Ishikawa (cell line): ENCODE measurements around the gene NEURL1.

Experiments used
- EP300 ChIP-seq: IDR thresholded peaks from 2 replicates; pipeline ENCODE4 v1.6.1; 2012; ENCODE audit warnings: borderline replicate concordance
- TAF1 ChIP-seq: IDR thresholded peaks from 2 replicates; pipeline ENCODE4 v1.6.1; 2012; ENCODE audit warnings: low read depth, mild to moderate bottlenecking
- TEAD4 ChIP-seq: IDR thresholded peaks from 2 replicates; pipeline ENCODE4 v1.6.1; 2012
- YY1 ChIP-seq: IDR thresholded peaks from 2 replicates; pipeline ENCODE4 v1.6.1; 2012; ENCODE audit warnings: low read depth
- ZBTB7A ChIP-seq: IDR thresholded peaks from 2 replicates; pipeline ENCODE4 v1.6.1; 2012; ENCODE audit warnings: low read depth
- TF ChIP-seq, protein P1 (sequence below): IDR thresholded peaks from 2 replicates; pipeline ENCODE4 v1.6.1; 2012

DNA sequence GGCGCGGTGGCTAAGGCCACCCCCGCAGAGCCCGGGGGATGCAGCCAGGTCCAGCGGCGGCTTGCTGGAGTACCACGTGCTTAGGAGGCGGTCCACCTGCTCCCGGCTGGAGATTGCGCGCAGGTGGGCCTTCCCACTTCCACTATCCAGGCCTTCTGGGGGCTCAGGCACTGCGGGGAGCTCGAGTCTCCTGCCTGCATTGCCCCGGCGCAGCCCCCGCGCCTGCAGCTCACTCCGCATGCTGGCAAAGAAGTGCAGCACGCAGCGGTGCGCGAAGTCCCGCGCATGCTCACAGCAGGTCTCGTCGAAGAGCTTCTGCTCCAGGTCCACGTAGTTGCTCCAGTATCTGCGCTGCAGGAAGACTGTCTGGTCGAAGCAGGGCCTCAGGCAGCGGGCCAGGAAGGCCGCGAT lies 20.2 kb upstream of the NEURL1 start:
- no peak for TF ChIP-seq EP300
- TF ChIP-seq, protein P1, sequence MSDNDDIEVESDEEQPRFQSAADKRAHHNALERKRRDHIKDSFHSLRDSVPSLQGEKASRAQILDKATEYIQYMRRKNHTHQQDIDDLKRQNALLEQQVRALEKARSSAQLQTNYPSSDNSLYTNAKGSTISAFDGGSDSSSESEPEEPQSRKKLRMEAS: no peak
- TF ChIP-seq TAF1: no peak
- no peak for TF ChIP-seq TEAD4
- no peak for TF ChIP-seq ZBTB7A
- TF ChIP-seq YY1: no peak
